Ishikawa (cell line): ENCODE results near the gene MATR3.

ENCODE experiments used
- EP300 ChIP-seq: IDR thresholded peaks from 2 replicates; pipeline ENCODE4 v1.6.1; 2012; ENCODE audit warnings: borderline replicate concordance
- TAF1 ChIP-seq: IDR thresholded peaks from 2 replicates; pipeline ENCODE4 v1.6.1; 2012; ENCODE audit warnings: low read depth, mild to moderate bottlenecking

GRCh38 chr5:139246394-139246793, 47.1 kb upstream of the MATR3 start:
- no peak for TF ChIP-seq TAF1
- TF ChIP-seq EP300, result no peak
